B cell (primary cell): ENCODE data around the gene B4GALNT4.

Experiments
- CTCF ChIP-seq: fragments of 200-600 bp; IDR thresholded peaks from one replicate; pipeline ENCODE4 v1.8.0; 2022; ENCODE audit warnings: antibody characterized with exemption, mild to moderate bottlenecking
- EZH2 ChIP-seq: IDR thresholded peaks from 2 replicates; pipeline ENCODE4 v1.6.1; 2012; ENCODE audit warnings: borderline replicate concordance, low read depth, mild to moderate bottlenecking, moderate library complexity, low read length; ENCODE audit not compliant: insufficient read depth, poor library complexity, severe bottlenecking

GRCh38 chr11:381501-382072, 12.3 kb downstream of the B4GALNT4 start:
- TF ChIP-seq CTCF (no peak), EZH2 (no peak)
